GM19463 (cell line): ENCODE results near the gene EXOC7.

Experiments used
- ATAC-seq: cut with Tn5 transposase; IDR thresholded peaks from one replicate; pipeline ENCODE4 v1.9.1; 2021; ENCODE audit warnings: mild to moderate bottlenecking, moderate library complexity; ENCODE audit not compliant: unreplicated experiment

The EXOC7 gene

GRCh38 chr17:76138896-76139752 is 35.5 kb upstream of the EXOC7 start:
- ATAC-seq: no peak

GRCh38 chr17:76138234-76138895 is 34.8 kb upstream of the EXOC7 start:
- ATAC-seq: no peak

GRCh38 chr17:76137351-76138233 is 34.0 kb upstream of the EXOC7 start:
- no peak for ATAC-seq

DNA sequence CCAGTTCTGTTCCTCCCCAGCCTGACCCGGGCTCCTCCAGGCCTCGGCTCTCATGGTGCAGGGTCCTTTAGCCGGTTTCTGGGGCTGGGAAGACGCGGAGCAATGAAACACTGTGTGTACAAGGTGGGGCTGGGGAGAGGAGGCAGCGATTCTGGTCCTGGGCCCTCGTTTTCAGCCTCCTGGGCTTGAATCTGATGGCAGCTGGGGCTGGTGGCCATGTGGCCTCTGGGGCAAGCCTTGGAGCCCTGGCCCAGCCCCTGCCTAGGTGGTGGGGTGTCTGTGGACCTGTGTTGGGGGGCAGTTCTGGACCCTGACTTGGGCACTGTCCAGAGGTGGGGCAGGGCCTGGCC is 33.4 kb upstream of the EXOC7 start:
- no peak for ATAC-seq

- no peak for ATAC-seq
Observed at GRCh38 chr17:76136276-76137000, 32.9 kb upstream of the EXOC7 start.

DNA sequence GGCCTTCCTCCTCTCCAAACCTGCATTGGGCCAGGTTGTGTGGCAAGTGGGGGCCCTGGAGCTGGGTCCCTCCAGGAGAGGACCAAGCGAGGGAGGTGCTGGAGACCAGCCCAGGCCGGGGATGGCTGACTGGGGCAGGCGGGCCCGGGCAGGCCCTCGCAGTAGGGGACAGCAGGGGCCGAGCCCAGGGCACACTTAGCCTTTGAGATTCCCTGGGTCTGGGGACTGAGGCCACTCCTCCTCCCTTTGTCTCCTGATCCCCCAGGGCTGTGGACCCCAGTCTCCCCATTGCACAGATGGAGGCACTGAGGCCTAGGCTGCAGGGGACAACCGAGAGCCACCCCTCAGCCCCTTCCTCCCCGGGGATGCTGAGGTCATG is 32.2 kb upstream of the EXOC7 start:
- ATAC-seq: no peak

DNA sequence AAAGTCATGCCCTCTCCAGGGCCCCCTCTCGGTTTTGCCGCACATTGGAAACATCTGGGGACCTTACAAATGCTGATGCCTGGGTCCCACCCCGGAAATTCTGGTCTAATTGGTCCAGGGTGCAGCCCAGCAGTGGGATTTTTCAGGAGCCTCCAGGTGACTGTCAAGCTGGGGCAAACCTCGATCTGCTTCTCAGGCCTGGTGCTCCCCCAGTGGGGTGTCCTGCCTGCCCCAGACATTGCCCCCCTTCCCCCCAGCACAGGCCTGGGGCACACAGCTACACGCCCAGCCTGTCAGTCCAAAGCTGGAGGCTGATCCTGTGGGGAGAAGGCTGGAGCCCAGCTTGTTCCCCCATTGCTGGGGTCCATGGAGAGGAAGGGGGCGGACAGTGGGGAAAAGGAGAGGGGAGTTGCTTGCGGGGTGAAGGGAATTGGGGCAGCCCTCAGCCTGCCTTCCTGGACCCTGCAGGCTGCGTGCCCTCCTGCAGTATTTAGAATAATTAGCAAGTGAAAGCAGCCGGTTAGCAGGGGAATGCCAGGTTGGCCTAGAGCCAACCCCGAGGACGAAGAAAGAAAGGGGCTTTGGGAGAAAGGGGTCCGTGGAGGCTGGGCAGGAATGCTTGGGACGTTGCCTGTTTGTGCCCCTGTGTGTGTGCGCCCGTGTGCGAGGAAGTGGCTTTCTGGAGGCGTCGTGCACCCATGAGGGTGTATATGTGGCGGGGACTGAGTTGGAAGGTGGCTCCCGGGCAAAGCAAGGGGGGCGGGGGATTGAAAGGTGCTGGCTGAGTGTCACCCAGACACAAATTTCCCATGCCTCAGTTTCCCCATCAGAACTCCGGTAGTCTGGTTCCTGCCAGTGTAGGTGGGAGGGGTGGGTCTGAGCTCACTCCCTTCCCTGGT is 31.6 kb upstream of the EXOC7 start:
- ATAC-seq: no peak

GRCh38 chr17:76132574-76133338 is 29.2 kb upstream of the EXOC7 start:
- no peak for ATAC-seq

GRCh38 chr17:76131692-76132573 is 28.3 kb upstream of the EXOC7 start:
- ATAC-seq: no peak

DNA sequence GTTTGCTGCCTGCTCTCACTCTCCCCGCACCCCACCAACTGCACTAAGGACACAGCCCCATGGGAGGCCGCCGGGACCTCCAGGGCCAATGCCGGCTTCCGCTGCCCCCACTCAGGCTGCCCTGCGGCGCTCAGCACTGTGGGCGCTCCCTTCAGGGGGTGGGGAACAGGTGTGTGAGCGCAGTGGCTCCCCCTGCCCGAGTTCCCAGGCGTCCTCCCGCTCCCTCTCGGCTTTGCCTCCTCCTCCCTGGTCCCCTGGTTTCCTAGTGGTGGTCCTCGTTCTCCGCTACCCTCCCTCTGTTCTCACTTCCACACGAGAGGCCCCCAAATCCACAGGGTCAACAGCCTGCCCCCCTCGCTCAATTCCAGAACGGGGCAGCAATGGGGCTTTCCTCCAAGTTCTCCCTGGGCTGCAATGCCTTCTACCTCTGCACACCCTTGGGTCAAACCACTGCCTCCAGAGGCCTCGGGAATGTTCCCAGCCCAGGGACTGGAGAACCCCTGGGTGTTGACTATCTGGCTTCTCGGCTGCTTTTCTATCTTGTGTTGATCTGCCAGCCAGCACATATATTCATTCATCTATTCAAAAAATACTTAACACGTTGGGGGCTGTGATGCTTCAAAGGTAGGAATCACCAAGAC is 27.6 kb upstream of the EXOC7 start:
- ATAC-seq: no peak

DNA sequence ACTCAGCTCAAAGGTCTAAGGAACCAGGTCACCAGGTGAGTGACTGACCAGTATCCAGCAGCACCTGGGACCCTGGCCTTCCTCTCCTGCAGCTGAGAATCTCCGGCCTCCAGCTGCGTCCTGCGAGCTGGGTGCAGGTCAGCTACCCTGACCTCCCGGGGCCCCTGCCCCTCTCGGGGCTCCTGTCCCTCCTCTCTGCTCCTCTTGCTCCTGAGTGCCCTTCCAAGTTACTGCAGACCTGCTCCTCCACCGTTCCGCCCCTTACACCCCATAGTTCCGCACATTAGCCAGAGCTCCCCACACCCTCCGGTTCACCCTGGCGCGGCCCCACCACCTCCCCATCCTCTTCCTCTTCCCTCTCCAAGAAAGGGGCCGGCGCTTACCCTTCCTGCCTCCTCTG is 26.9 kb upstream of the EXOC7 start:
- no peak for ATAC-seq

GRCh38 chr17:76125922-76126321 is 22.3 kb upstream of the EXOC7 start:
- no peak for ATAC-seq

DNA sequence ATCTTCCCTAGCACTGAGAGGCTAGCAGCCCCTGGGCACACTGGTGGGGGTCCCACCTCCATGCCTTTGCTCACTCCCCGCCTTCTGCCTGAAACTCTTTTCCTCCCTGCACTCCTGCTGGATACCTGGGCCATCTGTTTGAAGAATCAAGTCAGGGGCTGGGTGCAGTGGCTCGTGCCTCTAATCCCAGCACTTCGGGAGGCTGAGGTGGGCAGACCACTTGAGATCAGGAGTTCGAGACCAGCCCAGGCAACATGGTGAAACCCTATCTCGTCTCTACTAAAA is 21.7 kb upstream of the EXOC7 start:
- no peak for ATAC-seq

GRCh38 chr17:76124582-76125390 is 21.2 kb upstream of the EXOC7 start:
- ATAC-seq: no peak

GRCh38 chr17:76123749-76124581 is 20.4 kb upstream of the EXOC7 start:
- ATAC-seq: no peak

GRCh38 chr17:76123191-76123499 is 19.6 kb upstream of the EXOC7 start:
- ATAC-seq: no peak
